NCI-H2029 treated with DMSO at 0.1 percent for 48 hours (cell line): ENCODE data around the gene SLC45A1.
"Not testable (repeated sequence)": the region's sequence is repeated elsewhere in the genome, so short reads cannot be mapped to it uniquely, and the experiment has no call there.

Experiments
- DNase-seq: peaks from one replicate; lab custom pipeline; 2025; lab: John Stamatoyannopoulos, UW

The SLC45A1 gene

DNA sequence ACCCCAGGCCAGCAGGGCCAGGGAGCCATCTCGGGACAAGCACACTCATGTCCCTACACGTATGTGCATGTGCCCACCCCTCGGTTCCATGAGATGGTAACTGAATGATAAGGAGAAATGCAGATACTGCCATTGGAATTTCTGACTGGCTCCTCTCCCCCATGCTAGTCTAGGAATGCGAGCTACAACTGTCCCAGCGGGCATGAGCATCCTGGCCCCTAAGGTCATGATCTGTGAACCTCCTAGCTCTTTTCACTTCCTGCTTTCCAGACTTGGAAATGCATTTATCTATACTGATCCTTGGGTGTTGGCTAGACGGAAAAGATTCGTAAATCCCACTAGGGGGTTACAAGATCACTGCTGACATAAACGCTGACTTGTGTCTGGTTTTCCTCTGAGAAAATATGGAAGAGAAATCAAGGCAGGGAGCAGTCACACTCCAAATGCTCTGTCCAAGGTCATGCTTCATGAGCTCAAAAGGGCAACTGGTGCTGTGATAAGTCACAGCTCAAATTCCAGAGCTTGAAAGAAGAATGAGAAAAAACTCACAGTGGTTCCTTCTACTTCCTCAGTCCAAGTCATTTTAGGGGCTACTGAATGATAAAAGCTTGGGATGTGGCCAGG is 49.8 kb downstream of the SLC45A1 start:
- DNase-seq, result no peak

GRCh38 chr1:8368956-8369639 is 51.2 kb downstream of the SLC45A1 start:
- no peak for DNase-seq

- peak; percentile 68 for DNase-seq
Observed at GRCh38 chr1:8370046-8370881, 52.4 kb downstream of the SLC45A1 start.

DNA sequence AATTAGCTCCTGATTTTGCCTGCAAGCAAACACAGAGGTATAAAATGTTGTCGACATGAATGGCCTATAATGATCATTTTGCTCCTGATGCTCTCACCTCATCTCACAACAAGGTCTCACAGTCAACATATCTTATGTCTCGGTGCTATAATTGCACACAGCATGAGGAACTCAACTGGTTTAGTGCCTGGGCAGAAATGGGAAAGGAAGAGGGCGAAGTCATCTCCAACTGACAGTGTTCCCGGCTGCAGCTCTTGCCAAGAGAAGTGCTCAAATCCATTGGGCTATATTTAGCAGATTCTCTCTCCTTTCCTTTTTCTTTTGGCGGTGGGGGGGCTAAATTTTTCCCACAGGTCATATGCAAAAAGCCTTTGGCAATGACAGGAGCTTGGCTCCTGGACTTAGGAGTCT is 53.0 kb downstream of the SLC45A1 start:
- DNase-seq, result peak; percentile 51

GRCh38 chr1:8371372-8371991 is 53.6 kb downstream of the SLC45A1 start:
- no peak for DNase-seq

DNA sequence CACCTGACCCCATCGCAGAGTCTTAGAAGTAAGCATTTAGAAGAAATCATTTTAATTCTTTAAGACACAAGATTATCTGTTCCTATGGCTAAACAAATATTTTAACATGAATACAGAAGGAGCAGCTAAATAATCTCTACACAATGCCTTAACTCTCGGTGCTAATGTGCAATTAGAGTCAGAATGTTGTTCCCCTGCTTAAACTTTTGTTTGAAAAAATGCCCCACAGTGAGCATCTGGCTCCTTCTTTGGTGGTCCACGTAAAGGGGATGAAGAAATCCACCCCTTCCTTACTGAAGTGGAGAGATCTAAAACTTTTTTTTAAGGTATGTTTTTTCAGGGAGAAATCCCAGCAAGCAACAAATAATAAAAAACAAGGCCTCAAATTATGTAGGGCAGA is 55.2 kb downstream of the SLC45A1 start:
- no peak for DNase-seq

DNA sequence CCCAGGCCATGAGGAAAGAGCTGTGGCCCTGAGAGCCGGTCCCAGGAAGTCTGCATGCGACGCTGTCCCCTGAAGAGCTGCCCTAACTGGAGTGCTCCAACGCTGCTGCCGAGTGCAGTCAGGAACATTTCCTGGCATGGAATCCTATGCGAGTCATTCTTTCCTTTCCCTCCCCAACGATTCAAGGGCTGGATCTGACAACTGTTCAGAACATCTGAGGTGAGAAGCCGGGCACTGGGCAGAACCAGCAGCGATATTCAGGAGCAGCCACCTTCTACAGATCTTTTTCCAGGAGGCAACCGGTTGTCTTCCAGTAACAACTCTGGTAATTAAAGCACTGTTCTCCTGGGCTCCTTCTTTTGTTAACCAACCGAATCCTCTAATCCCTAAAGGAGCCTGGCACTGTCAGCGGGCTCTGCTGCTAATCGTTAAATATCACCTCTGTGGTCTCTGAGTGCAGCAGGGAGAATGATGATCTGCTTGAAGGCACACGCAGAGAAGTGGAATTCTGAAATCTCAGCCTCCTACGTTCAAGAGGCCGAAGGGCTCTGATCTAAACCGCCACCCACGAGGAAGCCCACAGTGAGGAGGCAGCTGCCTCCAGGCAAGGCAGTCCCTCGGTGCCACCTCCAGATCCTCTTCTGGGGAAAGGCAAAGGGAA is 55.8 kb downstream of the SLC45A1 start:
- peak; percentile 87 for DNase-seq

- no peak for DNase-seq
Observed at GRCh38 chr1:8374356-8374755, 56.4 kb downstream of the SLC45A1 start.

GRCh38 chr1:8374812-8375211 is 56.9 kb downstream of the SLC45A1 start:
- no peak for DNase-seq

- no peak for DNase-seq
Observed at GRCh38 chr1:8376358-8376840, 58.5 kb downstream of the SLC45A1 start.

GRCh38 chr1:8377271-8377981 is 59.5 kb downstream of the SLC45A1 start:
- no peak for DNase-seq

- no peak for DNase-seq
Observed at GRCh38 chr1:8378178-8378577, 60.3 kb downstream of the SLC45A1 start.

DNA sequence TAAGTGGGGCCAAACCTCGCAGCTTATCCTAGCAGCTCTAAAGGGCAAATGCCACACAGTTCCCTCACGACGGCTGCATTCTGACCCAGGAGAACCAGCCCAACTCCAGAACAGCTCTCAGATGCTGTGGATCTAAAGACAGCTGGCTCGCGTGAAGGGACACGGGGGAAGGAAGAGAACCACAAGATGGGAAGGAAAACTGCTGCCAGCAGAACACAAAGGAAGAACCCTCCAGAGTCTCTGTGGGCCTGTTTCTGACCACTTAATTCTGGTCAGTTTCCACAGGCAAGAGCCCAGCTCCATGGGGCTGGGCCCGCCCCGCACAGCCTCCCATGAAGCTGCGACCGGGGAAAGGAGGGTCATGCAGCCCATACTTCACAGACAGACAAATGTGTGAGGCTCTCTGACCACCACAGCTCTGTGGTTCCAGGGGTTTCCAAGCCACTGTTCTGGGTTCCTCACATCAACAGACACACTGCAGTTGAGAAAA is 61.1 kb downstream of the SLC45A1 start:
- DNase-seq, result no peak

GRCh38 chr1:8379513-8380186 is 61.7 kb downstream of the SLC45A1 start:
- no peak for DNase-seq

DNA sequence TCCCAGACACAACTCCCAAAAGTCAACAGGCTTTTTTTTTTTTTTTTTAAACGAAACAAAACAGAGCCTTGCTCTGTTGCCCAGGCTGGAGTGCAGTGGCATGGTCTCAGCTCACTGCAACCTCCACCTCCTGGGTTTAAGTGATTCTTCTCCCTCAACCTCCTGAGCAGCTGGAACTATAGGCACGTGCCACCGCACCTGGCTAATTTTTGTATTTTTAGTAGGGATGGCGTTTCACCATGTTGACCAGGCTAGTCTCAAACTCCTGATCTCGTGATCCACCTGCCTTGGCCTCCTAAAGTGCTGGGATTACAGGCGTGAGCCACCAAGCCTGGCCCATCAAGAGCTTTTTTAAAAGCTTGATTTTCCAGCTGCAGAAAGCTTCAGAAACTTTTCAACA is 62.4 kb downstream of the SLC45A1 start:
- not testable (repeated sequence) for DNase-seq

DNA sequence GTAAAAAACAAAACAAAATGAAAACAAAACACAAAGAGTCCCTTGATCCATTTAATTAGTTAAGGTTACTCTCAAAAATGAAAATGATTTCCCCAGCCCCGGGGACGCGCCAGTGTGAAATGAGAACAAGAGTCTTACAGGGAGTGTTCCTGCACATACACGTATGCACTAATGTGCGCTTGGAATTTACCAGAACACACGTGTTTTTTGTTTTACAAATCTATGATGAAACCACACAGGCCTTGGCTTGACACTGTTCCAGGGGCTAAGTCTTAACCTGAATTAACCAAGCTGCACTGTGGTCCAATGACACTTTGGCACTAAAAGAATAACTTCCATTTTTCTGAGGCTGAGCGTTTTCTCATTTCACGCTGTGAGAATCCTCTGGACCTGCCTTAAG is 63.7 kb downstream of the SLC45A1 start:
- no peak for DNase-seq

GRCh38 chr1:8382051-8382505 is 64.2 kb downstream of the SLC45A1 start:
- DNase-seq, result no peak

DNA sequence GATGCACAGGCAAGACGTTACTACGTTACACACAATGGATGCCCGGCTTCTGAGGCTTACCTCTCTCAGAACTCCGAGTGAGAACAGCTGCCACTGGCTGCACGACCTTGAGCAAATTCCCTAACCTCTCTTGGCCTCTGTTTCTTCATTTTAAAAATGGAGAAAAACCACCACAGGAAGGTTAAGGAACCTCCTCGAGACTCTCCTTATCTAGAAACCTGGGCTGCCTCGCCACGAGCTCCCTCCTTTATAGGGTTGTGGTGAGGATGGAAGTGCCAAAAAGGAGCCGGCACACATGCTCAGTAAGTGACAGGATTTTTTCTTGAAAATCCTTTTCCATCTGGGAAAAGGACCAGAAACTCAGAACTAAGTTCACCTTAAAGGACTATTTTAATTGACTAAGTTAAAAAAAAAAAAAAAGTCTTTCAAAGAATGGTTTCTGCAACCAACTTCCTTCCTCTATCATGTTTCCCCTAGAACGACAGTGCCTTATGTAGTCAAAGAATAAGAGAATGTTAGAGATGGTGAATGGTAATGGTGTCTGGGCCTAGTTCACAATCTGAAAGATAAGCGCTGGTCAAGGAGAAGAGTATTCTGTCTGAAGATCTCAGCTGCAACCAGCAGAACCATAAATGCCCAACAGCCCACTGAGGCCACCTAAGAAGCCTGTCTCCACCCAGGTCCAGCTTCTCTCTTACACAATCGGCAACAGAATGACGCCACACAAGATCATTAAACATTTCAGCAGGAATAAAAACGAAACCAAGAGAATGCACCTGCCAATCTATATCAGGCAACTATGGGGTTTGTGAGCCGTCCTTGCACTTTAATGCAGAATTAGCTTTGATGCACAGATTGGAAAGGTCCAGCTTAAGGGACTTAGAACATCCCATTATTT is 64.9 kb downstream of the SLC45A1 start:
- DNase-seq, result no peak

DNA sequence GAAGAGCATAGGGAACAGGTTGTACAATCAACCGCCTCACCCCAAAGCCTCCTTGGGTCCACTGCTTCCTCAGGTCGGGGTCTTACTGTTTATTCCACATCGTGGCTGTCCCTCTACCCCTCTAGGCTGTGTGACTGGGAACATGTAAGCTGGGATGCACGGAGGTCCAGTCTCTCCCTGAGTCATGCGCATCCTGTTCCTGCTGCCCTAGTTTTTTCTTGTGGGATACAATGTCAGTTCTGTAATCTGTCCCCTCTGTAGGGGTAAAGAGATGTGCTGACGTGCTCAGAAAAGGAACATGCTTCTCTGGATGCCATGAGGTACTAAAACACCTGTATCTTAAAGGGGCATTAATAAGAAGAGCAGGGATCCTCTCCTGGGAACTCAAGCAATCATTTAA is 66.2 kb downstream of the SLC45A1 start:
- no peak for DNase-seq
